Activated CD8-positive, alpha-beta memory T cell treated with anti-CD3 and anti-CD28 coated beads, Interleukin-2, amount 50 U/mL, for 1 hour (primary cell): ENCODE data around the gene TNP2.
A peak's percentile ranks its signal among the peaks of the same experiment; 100 is the strongest.
"Not testable (repeated sequence)": the region's sequence is repeated elsewhere in the genome, so short reads cannot be mapped to it uniquely, and the experiment has no call there.

ENCODE experiments used
- DNase-seq: peaks from one replicate; pipeline ENCODE4 v3.0.0-alpha.2; 2020; ENCODE audit errors: extremely low read depth

Gene TNP2

DNA sequence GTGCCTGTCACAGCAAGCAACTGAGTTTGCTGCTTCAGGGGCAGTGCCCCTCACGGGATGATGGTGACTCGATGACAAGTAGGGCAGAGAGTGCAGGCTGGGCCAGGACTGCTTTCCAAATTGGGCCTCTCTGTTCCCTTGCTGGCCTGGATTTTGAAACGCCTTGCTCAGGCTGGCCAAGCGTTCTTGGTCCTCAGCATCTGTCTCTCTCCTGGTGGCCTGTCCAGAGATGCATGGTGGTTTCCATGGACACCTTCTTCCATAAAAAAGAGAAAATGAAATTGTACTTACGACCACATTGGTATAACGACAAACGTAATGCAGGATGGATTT lies 31.4 kb upstream of the TNP2 start:
- DNase-seq: no peak

DNA sequence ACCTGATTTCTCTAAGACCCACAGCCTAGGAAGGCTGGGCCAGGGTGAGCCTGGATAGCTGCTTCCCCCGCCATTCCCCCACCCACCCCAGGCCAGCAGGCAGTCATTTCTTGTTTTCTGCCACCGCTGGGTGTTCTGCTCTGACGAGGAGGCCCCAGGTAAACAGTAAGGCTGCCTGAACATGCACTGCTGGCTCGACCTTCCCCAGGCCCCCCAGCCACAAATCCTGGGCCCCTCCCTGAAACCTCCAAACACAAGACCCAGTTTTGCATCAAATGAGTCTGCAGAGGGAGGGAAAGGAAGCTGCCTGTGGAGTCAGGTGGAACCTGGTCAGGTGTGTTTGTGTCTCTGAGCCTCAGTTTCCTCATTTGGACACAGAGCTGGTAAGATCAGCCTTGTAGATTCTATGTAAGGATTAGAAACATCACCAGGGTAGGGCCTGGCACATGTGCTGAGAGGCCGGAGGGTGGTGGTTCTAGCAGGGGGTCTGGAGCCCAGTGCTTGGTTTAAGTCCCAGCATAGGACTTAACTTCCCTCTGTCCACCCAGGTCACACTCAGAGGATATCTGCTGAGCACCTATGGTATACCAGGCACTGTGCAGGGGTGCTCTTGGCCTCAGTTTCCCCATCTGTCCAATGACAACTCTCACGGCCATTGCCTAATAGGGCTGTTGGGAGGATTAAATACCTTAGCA lies 30.9 kb upstream of the TNP2 start:
- no peak for DNase-seq

DNA sequence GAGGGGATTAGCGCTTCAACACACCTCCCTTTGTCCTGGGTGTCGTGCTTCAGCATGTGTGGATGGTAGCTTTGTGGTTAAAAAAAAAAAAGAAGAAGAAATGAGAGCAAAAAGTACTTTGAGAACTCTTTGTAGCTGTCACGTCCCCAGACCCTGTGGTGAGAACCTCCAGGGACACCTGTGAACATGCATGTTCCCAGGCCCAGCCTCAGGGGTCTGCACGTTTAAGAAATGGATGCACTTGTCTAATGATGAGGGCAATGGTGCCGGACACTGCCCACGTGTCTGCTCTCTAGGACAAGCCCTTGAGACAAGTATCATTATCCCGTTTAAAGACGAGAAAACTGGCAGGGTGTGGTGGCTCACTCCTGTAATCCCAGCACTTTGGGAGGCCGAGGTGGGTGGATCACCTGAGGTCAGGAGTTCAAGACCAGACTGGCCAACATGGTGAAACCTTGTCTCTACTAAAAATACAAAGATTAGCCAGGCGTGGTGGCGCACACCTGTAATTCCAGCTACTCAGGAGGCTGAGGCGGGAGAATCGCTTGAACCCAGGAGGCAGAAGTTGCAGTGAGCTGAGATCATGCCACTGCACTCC lies 29.9 kb upstream of the TNP2 start:
- DNase-seq: not testable (repeated sequence)

DNA sequence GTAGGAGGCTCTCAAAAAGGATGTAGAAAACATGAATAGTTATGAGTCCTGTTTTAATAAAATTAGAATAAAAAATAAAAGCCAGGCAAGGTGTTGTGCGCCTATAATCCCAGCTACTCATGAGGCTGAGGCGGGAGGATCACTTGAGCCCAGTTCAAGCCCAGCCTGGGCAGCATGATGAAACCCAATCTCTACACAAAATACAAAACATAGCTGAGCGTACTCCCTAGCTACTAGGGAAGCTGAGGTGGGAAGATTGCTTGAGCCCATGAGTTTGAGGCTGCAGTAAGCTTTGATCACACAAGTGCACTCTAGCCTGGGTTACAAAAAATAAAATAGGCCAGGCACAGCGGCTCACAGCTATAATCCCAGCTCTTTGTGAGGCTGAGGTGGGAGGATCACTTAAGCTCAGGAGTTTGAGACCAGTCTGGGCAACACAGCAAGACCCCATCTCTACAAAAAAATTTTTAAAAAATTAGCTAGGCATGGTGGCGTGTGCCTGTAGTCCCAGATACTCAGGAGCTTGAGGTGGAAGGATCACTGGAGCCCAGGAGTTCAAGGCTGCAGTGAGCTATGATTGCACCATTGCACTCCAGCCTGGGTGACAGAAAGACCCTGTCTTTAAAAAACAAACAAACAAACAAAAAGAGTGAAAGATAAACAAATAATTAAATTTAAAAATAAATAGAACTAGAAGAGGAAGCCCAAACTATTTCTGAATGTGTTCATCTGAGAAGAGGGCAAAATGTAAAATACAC lies 29.2 kb upstream of the TNP2 start:
- DNase-seq: no peak

DNA sequence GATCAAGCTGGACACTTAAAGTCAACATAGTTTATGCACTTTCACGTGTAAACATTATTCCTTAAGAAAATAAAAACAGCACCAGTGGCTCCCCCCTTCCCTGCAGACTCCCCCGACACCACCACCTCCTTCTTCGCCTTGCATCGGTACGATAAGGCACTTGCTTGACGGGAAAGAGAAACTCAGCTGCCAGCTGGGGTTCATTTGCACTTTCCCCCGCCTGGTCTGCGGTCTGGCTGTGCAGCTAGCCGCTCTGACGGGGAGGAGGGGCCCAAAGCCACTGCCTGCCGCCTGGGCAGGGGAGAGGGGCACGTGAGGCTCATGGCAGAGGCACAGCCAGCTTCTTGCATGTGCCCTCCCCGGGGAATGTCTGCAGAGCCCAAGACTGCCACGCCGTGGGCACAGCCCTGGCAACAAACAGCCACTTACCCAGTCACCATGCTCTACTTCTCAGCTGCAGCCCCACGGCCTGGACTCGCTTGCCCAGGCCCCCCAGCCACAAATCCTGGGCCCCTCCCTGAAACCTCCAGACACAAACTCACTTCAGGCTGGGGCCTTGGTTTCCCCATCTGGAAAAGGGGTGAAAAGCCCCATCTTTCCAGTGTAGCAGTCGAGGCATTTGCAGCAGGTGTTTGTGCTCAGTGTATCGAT lies 28.5 kb upstream of the TNP2 start:
- DNase-seq: peak; percentile 20

DNA sequence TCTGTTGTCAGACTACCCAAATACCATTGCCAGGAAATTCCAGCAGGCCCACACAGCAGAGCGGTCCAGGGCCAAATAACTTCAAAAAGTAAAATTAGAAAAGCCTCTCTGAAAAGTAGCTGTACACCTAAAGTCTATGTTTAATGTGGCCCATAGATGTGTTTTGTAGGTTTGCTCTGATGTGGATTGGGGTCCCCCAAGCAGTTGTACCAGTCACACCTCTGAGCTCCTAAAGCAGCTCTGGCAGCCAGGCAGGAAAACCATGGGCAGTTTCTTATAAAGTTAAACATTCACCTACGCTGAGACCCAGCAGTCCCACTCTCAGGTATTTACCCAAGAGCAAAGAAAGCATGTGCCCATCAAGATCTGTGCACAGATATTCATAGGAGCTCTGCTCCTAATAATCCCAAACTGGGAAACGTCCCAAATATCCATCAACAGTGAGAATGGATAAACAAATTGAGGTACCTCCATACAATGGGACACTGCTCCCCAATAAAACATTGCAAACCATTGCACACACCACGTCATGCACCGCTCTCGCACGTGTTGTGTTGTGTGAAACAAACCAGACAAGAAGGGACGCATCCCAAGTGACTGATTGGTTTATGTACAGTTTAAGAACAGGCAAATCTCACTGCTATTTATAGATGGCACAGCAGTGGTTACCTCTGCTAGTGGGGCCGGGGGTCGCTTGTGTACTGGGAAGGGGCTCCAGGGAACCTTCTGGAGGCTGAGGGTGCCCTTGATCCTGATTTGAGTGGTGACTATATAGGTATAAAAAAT lies 27.8 kb upstream of the TNP2 start:
- no peak for DNase-seq

DNA sequence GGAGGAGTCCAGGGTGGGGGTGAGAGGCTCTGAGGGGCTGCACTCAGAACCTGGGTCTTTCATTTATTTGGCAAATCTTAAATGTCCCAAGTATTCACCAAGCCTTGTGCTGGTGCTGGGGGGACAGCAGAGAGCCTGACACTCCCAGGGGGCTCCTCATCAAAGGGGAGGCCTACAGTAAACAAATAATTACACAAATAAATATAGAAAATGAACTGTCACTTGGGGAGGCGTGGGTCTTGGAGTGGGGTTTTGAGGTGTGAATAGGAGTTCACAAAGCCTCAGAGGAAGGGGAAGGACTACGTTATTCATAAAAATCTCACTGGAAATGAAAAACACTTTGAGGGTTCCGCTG lies 27.2 kb upstream of the TNP2 start:
- no peak for DNase-seq

DNA sequence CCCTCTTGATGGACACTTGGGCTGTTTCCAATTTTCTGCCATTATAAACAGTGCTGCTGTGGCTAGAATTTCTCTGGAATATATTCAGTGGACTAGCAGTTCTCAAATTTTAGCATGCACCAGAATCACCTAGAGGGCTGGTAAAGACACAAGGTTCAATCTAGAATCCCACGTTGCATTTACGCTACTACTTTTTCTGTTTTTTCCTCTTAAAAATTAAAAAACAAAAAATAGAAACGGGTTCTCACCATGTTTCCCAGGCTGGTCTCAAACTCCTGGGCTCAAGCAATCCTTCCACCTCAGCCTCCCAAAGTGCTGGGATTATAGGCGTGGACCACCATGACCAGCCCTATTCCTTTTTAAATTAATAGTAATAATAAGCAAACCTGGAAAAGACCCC lies 26.5 kb upstream of the TNP2 start:
- no peak for DNase-seq

DNA sequence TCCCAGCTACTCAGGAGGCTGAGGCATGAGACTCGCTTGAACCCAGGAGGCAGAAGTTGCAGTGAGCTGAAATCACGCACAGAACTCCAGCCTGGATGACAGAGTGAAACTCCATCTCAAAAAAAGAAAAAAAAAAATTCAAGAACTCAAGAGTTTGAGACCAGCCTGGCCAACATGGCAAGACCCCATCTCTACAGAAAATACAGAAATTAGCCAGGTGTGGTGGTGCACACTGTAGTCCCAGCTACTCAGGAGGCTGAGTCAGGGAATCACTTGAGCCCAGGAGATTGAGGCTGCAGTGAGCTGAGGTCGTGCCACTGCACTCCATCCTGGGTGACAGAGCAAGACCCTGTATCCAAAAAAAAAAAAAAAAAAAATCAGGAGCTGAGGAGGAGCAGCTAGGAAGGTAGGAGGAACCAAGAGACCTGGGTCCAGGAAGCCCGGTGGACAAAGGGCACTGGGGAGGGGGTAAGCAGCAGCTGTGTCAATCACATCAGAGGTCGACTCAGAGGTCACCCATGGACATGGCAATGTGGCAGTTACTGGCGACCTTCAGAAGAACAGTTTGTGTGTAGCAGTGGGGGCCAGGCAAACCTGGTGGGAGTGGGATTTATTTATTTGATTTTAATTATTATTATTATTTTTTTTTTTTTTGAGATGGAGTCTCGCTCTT lies 23.1 kb upstream of the TNP2 start:
- no peak for DNase-seq

DNA sequence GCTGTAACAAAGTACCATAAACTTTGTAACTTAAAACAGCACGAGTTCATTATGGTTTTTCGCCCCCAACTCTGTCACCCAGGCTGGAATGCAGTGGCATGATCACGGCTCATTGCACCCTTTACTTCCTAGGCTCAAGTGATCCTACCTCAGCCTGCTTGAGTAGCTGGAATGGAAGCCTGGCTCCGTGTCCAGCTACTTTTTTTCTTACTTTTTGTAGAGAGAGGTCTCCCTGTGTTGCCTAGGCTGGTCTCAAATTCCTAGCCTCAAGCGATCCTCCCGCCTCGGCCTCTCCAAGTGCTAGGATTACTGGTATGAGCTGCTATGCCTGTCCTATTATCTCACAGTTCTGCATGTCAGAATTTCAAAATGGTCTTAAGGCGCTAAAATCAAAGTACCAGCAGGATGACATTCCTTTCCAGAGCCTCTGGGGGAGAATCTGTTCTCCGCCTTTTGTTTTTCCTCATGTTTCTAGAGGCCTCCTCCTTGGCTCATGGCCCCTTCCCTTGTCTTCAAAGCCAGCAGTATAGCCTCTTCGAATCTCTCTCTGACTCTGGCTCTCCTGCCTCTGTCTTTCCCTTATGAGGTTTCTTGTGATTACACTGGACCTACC lies 22.1 kb upstream of the TNP2 start:
- no peak for DNase-seq

DNA sequence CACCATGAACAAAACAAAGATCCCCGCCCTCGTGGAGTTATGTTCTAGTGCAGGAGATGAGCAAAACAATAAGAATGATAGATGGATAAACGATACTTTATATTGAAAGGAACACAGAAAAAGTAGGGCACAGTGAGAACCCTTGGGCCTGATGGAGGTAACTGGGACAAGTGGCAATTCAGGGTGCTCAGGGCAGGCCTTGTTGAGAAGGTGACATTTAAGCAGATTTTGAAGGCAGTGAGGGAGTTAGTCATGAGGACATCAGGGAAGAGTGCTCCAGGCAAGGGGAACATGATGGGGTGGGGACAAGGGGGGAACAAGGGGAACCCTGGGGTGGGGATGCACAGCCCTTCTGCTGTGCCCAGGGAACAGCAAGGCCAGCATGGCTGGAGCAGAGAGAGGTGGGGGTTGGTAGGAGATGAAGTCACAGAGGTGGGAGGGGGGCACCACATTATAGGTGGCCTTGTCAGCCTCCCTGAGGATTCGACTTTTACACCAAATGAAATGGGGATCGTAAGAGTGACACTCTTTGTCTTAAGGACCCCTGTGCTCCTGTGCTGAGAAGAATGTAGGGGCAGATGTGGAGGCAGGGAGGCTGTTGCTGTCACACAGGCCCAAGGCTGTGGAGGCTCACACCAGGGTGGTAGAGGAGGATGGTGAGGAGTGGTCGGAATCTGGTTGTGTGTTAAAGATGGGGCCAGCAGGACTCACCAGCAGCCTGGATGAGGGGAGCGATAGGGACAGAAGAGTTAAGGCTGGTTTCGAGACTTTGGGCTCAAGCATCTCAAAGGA lies 21.2 kb upstream of the TNP2 start:
- no peak for DNase-seq

DNA sequence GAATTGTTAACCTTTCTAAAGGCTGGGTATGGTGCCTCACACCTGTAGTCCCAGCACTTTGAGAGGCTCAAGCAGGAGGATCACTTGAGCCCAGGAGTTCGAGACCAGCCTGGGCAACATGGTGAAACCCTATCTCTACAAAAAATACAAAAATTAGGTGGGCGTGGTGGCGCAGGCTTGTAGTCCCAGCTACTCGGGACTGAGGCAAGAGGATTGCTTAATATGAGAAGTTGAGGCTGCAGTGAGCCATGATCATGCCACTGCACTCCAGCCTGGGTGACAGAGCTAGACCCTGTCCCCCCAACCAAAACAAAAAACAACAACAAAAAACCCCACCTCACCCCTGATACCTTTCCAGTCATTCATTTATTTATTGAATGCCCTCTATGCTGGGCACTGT lies 20.6 kb upstream of the TNP2 start:
- DNase-seq: not testable (repeated sequence)

DNA sequence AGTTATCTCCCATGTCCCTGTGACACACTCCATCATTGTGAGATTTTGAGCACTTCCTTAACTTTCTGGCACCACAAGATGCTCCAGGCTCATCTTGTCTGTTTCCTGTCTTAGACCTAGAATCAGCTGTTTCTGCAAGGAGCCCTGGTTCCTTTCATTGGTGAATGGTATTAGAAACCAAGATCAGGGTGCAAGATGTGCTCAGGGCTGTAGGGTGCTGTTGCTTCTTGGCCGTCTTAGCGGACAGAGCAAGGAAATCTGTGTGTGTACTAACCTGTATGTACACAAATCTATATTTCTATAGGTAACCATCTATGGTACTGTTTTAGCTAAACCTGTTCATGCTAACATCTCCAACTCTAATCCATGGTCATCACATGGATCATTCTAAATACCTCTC lies 20.1 kb upstream of the TNP2 start:
- DNase-seq: no peak

DNA sequence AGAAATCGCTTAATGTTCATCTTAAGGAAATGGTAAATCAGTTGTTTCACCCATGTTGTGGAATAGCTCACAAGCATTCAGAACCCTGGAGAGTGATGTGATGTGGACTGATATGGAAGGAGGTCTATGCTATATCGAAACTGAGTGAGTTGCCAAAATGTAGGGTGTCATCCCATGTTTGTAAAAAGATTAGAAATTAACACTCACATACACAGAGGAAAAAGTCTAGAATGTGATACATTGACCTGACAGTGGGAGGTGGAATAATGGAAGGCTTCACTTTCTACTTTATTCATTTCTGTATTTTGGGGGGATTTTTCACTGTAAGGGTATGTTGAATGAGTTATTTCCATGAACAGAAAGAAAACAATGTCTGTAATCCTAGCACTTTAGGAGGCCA lies 16.7 kb upstream of the TNP2 start:
- no peak for DNase-seq

DNA sequence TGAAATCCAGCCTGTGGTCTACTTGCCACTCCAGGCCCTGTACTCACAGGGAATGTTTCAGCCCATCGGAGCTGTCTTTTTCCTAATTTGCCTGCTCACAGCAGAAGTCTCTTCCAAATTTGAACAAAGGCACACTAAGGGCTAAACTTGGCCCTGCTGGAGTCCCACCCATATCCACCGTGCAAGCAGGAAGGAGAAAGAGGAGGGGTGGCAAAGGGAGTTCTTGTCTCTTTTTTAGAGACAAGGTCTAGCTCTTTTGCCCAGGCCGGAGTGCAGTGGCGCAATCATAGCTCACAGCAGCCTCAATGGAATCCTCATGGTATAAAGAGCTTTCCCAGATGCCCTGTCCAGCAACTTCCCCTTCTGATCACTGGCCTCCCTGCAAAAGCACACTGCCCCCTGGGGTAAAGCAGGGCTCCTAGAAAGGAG lies 14.7 kb upstream of the TNP2 start:
- DNase-seq: no peak

DNA sequence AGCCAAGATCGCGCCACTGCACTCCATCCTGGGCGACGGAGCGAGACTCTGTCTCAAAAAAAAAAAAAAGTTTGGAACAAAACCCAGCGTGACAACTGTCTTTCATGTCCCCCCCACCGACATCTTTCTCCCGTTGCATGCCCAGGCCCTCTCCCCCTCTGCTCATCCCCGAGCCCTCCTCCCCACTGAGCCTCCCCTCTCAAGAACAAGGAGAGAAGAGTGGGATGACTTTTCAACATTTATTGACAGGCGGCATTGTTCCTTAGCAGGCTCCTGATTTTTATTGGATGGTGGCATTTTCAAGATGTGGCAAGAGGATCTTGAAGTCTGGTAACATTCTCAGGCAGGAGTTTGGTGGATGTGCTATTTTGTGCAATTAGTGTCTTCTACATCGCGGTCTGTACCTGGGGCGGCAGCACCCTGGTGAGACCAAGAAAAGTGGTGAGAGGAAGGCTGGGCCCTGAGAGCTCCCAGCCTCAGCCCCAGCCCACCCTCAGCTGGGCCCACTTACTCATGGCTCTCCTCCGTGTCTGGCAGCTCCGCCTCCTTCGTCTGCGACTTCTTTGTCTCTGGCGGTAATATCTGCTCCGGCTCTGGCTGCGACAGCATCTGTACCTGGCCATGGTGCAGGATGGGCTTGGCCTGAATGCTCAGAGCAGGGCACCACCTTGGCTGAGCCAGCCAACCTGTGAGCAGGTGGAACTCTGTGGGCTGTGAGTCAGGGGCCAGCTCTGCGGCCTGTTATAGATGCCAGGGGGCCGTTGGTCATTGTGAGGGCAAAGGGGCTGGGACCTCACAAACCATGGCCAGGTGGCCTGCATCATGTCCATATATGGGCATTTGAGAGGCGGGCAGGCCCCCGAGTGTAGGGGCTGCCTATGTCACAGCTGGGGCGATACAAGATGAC lies 11.7 kb upstream of the TNP2 start, which contains the start of gene PRM1:
Gene PRM1, minus strand, starts transcription at position 715 of the 907 bp plus-strand sequence. Its CDS starts 92 bp downstream, at position 623.
- no peak for DNase-seq

DNA sequence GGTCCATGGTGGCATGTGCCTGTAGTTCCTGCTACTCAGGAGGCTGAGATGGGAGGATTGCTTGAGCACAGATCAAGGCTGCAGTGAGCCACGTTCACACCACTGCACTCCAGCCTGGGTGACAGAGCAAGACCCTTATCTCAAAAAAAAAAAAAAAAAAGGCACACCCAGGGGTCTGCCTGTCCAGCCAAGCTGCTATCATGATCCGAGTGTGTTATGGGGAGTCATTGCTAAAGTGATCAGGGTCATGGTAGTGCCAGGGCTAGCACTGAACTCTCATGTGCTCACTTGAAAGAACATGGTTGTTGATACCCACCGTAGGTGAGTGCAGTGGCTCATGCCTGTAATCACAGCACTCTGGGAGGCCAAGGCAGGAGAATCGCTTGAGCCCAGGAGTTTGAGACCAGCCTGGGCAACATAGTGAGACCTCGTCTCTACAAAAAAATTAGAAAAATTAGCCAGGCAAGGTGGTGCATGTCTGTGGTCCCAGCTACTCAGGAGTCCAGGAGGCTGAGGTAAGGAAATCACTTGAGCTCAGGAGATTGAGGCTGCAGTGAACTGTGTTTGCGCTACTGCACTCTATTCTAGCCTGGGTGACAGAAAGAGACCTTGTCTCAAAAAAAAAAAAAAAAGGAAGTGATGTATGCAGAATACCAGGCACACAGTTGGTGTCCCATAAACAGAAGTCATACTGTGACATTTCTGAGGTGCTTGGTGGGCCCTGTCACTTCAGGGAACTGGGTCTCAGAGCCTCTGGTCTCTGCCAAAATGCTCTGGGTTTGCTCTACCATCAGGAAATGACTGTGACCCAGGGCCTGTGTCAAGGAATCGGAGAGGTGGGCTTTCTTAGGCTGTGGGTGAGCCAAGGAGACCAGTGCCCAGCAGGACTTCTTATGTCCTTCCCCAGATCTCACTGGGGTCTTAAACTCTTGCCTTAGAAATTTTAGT lies 9.8 kb upstream of the TNP2 start:
- no peak for DNase-seq
